HCT116 (cell line): Measurements from ENCODE around the gene COL5A3. TPM values are rescaled to one million over a fixed set of nuclear protein-coding genes. Genes with fewer than 3 reads are reported as not detected.

Source experiments
- ATAC-seq: fragments of 200-7000 bp; cut with Tn5 transposase; 2 replicates; pipeline ENCODE4 v1.9.1; 2020; ENCODE audit warnings: mild to moderate bottlenecking, moderate library complexity
- BruUV-seq: library from RNA; stranded (reverse); fragments of 400-500 nt; replicated peaks from 2 replicates; lab custom pipeline; 2021; lab: Mats Ljungman, UMichigan
- CTCF ChIA-PET: fragments of 300-600 bp; sonication (Branson Sonifier 250); formaldehyde crosslinking; loops from one replicate; lab custom pipeline; 2021; ENCODE audit warnings: antibody characterized with exemption; lab: Charles Lee
- POLR2A ChIA-PET: fragments of 300-600, 350-600 bp; sonication (Branson Sonifier 250); formaldehyde crosslinking; loops from one replicate; lab custom pipeline; 2021; ENCODE audit warnings: antibody characterized with exemption; lab: Charles Lee
- RAD21 ChIA-PET, 2 experiments: fragments of 300-600 bp; sonication (Branson Sonifier 250); formaldehyde crosslinking; loops; one replicate each; lab custom pipeline; 2023; ENCODE audit warnings: low total read pairs in 2 of 2; ENCODE audit not compliant: uncharacterized antibody in 2 of 2, unreplicated experiment in 2 of 2, low non-redundant PET in 1 of 2; lab: Charles Lee
- DNase-seq: peaks from one replicate; pipeline ENCODE4 v3.0.0-alpha.2; 2010; ENCODE audit warnings: low read depth, low spot score
- H2AFZ ChIP-seq: fragments of 200-600 bp; shearing (Covaris generic), sonication (generic); 2 replicates; pipeline ENCODE4 v1.6.1; 2017; ENCODE audit warnings: low read depth, mixed run types, mixed read lengths, antibody characterized with exemption, low read length; ENCODE audit not compliant: poor library complexity, severe bottlenecking
- H3K27ac ChIP-seq: 2 replicates; pipeline ENCODE4 v1.5.1; 2012; ENCODE audit warnings: low read depth, low read length
- H3K27me3 ChIP-seq: fragments of 200-600 bp; sonication (generic); 2 replicates; pipeline ENCODE4 v1.6.1; 2016; ENCODE audit warnings: mixed run types, low read length, mixed read lengths; ENCODE audit not compliant: insufficient read depth
- H3K36me3 ChIP-seq, 2 experiments: fragments of 200-500 bp in 1 of 2; fragments of 200-600 bp in 1 of 2; sonication (Bioruptor generic) in 1 of 2; sonication (generic) in 1 of 2; 2 replicates each; pipeline versions ENCODE4 v1.5.1 to v1.6.1; 2014 to 2016; ENCODE audit warnings: low read length in 2 of 2, inconsistent platforms in 1 of 2, mixed read lengths in 1 of 2, mixed run types in 1 of 2; ENCODE audit not compliant: insufficient read depth in 2 of 2, control insufficient read depth in 1 of 2
- H3K4me1 ChIP-seq, 2 experiments: fragments of 200-600 bp in 1 of 2; sonication (generic) in 1 of 2; 2 replicates each; pipeline versions ENCODE4 v1.5.1 to v1.6.1; 2012 to 2017; ENCODE audit warnings: low read length in 2 of 2, inconsistent platforms in 1 of 2, mild to moderate bottlenecking in 1 of 2, mixed read lengths in 1 of 2, mixed run types in 1 of 2, moderate library complexity in 1 of 2; ENCODE audit not compliant: insufficient read depth in 2 of 2, control insufficient read depth in 1 of 2
- H3K4me2 ChIP-seq: fragments of 200-600 bp; sonication (generic); 2 replicates; pipeline ENCODE4 v1.6.1; 2017; ENCODE audit warnings: mixed run types, low read length, mixed read lengths
- H3K4me3 ChIP-seq, 2 experiments: fragments of 200-600 bp in 1 of 2; sonication (generic) in 1 of 2; replicated peaks in 1 of 2; 2 replicates each; pipeline ENCODE4 v1.5.1; 2011 to 2016; ENCODE audit warnings: low read length in 2 of 2, control low read depth in 1 of 2, low read depth in 1 of 2, mild to moderate bottlenecking in 1 of 2, mixed read lengths in 1 of 2, mixed run types in 1 of 2
- H3K79me2 ChIP-seq: fragments of 200-600 bp; sonication (generic); 2 replicates; pipeline ENCODE4 v1.6.1; 2017; ENCODE audit warnings: mild to moderate bottlenecking, mixed run types, low read length, moderate library complexity, mixed read lengths; ENCODE audit not compliant: insufficient read depth
- H3K9ac ChIP-seq: fragments of 200-600 bp; sonication (generic); 2 replicates; pipeline ENCODE4 v1.6.1; 2016; ENCODE audit warnings: low read length, mixed read lengths
- H3K9me2 ChIP-seq: fragments of 200-600 bp; sonication (generic), shearing (Covaris generic); 2 replicates; pipeline ENCODE4 v1.6.1; 2017; ENCODE audit warnings: mixed run types, mild to moderate bottlenecking, moderate library complexity; ENCODE audit not compliant: insufficient read depth
- H3K9me3 ChIP-seq, 2 experiments: fragments of 200-500 bp in 1 of 2; fragments of 200-600 bp in 1 of 2; sonication (Bioruptor generic) in 1 of 2; sonication (generic) in 1 of 2; 2 replicates each; pipeline ENCODE4 v1.6.1; 2014 to 2017; ENCODE audit warnings: low read length in 2 of 2, mixed read lengths in 2 of 2, inconsistent platforms in 1 of 2, low read depth in 1 of 2, mild to moderate bottlenecking in 1 of 2, mixed run types in 1 of 2, moderate library complexity in 1 of 2; ENCODE audit not compliant: control insufficient read depth in 1 of 2, insufficient read depth in 1 of 2
- H4K20me1 ChIP-seq: fragments of 200-600 bp; sonication (generic), shearing (Covaris generic); 2 replicates; pipeline ENCODE4 v1.6.1; 2017; ENCODE audit warnings: mixed run types, mild to moderate bottlenecking, moderate library complexity; ENCODE audit not compliant: insufficient read depth
- CBX3 ChIP-seq: IDR thresholded peaks from 2 replicates; pipeline ENCODE4 v1.6.1; 2012; ENCODE audit warnings: low read depth
- CTCF ChIP-seq, 3 experiments: fragments of 200-600 bp in 1 of 3; sonication (generic) in 1 of 3; IDR thresholded peaks in 2 of 3; conservative IDR thresholded peaks in 1 of 3; 2 replicates each; pipeline ENCODE4 v1.5.1; 2012 to 2017; ENCODE audit warnings: low read depth in 2 of 3, low read length in 2 of 3, antibody characterized with exemption in 1 of 3, borderline replicate concordance in 1 of 3, control low read depth in 1 of 3, mild to moderate bottlenecking in 1 of 3, mixed read lengths in 1 of 3, mixed run types in 1 of 3, moderate library complexity in 1 of 3; ENCODE audit not compliant: insufficient read depth in 1 of 3
- EGR1 ChIP-seq: IDR thresholded peaks from 2 replicates; pipeline ENCODE4 v1.6.1; 2012; ENCODE audit warnings: low read depth
- ELF1 ChIP-seq: IDR thresholded peaks from 2 replicates; pipeline ENCODE4 v1.6.1; 2012; ENCODE audit warnings: low read depth, borderline replicate concordance
- EZH2 ChIP-seq: fragments of 200-600 bp; sonication (generic); IDR thresholded peaks from 2 replicates; pipeline ENCODE4 v1.6.1; 2017; ENCODE audit warnings: antibody characterized with exemption, mixed run types
- FOSL1 ChIP-seq: IDR thresholded peaks from 2 replicates; pipeline ENCODE4 v1.6.1; 2012; ENCODE audit warnings: low read depth
- POLR2A ChIP-seq: IDR thresholded peaks from 2 replicates; pipeline ENCODE4 v1.7.0; 2011; ENCODE audit warnings: borderline replicate concordance; ENCODE audit not compliant: insufficient read depth, insufficient read length; ENCODE audit errors: extremely low read depth
- SIN3A ChIP-seq: IDR thresholded peaks from 2 replicates; pipeline ENCODE4 v1.6.1; 2012; ENCODE audit warnings: low read depth
- SP1 ChIP-seq: IDR thresholded peaks from 2 replicates; pipeline ENCODE4 v1.6.1; 2012; ENCODE audit warnings: low read depth
- SRF ChIP-seq: IDR thresholded peaks from 2 replicates; pipeline ENCODE4 v1.6.1; 2012; ENCODE audit warnings: low read depth
- TCF7L2 ChIP-seq: IDR thresholded peaks from 2 replicates; pipeline ENCODE4 v1.7.0; 2011; ENCODE audit warnings: borderline replicate concordance, inconsistent platforms; ENCODE audit not compliant: insufficient read depth, insufficient read length; ENCODE audit errors: extremely low read depth
- YY1 ChIP-seq: IDR thresholded peaks from 2 replicates; pipeline ENCODE4 v1.6.1; 2011; ENCODE audit warnings: low read length, low read depth, moderate library complexity, mild to moderate bottlenecking; ENCODE audit not compliant: insufficient replicate concordance; ENCODE audit errors: extremely low read depth
- ZBTB33 ChIP-seq: IDR thresholded peaks from 2 replicates; pipeline ENCODE4 v1.6.1; 2011; ENCODE audit warnings: mild to moderate bottlenecking, low read length, moderate library complexity; ENCODE audit not compliant: insufficient replicate concordance; ENCODE audit errors: extremely low read depth
- ZNF274 ChIP-seq: fragments of 200-500 bp; sonication (Bioruptor generic); IDR thresholded peaks from 2 replicates; pipeline ENCODE4 v1.6.1; 2014; ENCODE audit warnings: mild to moderate bottlenecking, low read depth, low read length, inconsistent platforms
- intact Hi-C: fragments of 100-400 bp; cut with micrococcal nuclease; formaldehyde crosslinking; loops from 2 replicates; pipeline ENCODE4 v1.10.0; 2022
- total RNA-seq: library from RNA; stranded (reverse); gene quantifications from one replicate; pipeline ENCODE4 v1.2.1, GENCODE V29; 2021; ENCODE audit not compliant: unreplicated experiment

The COL5A3 gene
- total RNA-seq, 1 experiment from 2014 or later, result 0.15 TPM

- DNase-seq (no peak), ATAC-seq (peak; percentile 60)
- Histone ChIP-seq H2AFZ (no peak overlapping the region), H3K36me3 (no peaks in the 10 kb centered on the region), H3K27ac (no peak overlapping the region), H3K9ac (no peak overlapping the region), H3K4me2 (no peak overlapping the region), H3K79me2 (no peaks in the 10 kb centered on the region), H3K27me3 (peaks cover 10% of the 10 kb centered on the region; the same call in 1 of the 2 replicates), H3K9me3 (no peaks in the 10 kb centered on the region), H4K20me1 (no peaks in the 10 kb centered on the region), H3K9me2 (no peaks in the 10 kb centered on the region), H3K4me3 (no peak overlapping the region), H3K4me1 (no peaks in the 10 kb centered on the region)
- no TSS peak for BruUV-seq
- TF ChIP-seq EGR1 (no peak), SIN3A (no peak)
- POLR2A ChIA-PET, result no interaction called here
- intact Hi-C loops, result no loop called here
- RAD21 ChIA-PET, result interaction anchor here in 1 of 2 experiments (0.6 kb wide), 1 partner anchor 45 kb away, joined by 3 read pairs; no protein-coding TSS in a partner anchor
- CTCF ChIA-PET, result interaction anchor here (1.8 kb wide), 1 partner anchor 18 kb away, joined by 4 read pairs; no protein-coding TSS in a partner anchor
These were observed 35.1 kb upstream of the COL5A3 start for GRCh38 chr19:10045371-10045770.

- ChIA-PET CTCF (interaction anchor here (1.8 kb wide), 1 partner anchor 17 kb away, joined by 4 read pairs; no protein-coding TSS in a partner anchor), POLR2A (no interaction called here), RAD21 (no interaction called here)
- H3K9ac ChIP-seq, result no peak overlapping the region
- H3K27me3 ChIP-seq, result peaks cover 7% of the 10 kb centered on the region; the same call in 1 of the 2 replicates
- H3K27ac ChIP-seq, result no peak overlapping the region
- H3K36me3 ChIP-seq, result no peaks in the 10 kb centered on the region
- H4K20me1 ChIP-seq, result no peaks in the 10 kb centered on the region
- H3K4me1 ChIP-seq, result no peaks in the 10 kb centered on the region
- DNase-seq (peak; percentile 61), ATAC-seq (peak; percentile 97)
- H3K4me3 ChIP-seq, result no peak overlapping the region
- no peaks in the 10 kb centered on the region for H3K79me2 ChIP-seq
- no peaks in the 10 kb centered on the region for H3K9me3 ChIP-seq
- 0 out of 2 replicates have a peak overlapping the region, but pooled peaks have one; percentile 2 for H3K4me2 ChIP-seq
- no TSS peak for BruUV-seq
- no peaks in the 10 kb centered on the region for H3K9me2 ChIP-seq
- H2AFZ ChIP-seq, result no peak overlapping the region
- intact Hi-C loops, result no loop called here
- TF ChIP-seq EZH2 (no peak), FOSL1 (no peak), TCF7L2 (no peak), ZBTB33 (no peak), CBX3 (peak; percentile 15; the same call in 1 of the 2 replicates), ZNF274 (no peak), SP1 (peak; percentile 63; the same call in 1 of the 2 replicates), POLR2A (no peak), SIN3A (no peak), CTCF (IDR thresholded peaks at IDR 0.05 in 2 of 3, conservative IDR thresholded peaks at IDR 0.05 in 1 of 3; ENCODE audit: borderline replicate concordance in 1 of 3, insufficient read depth in 1 of 3, low read depth in 2 of 3, low read length in 2 of 3) (no peak), SRF (no peak), YY1 (peak; percentile 86), ELF1 (no peak; the same call in 1 of the 2 replicates)
These were observed 34.1 kb upstream of the COL5A3 start for GRCh38 chr19:10044390-10044789.
